HG03066 (cell line): Measurements from ENCODE around the gene MYO6.

Source experiments
- ATAC-seq: cut with Tn5 transposase; IDR thresholded peaks from one replicate; pipeline ENCODE4 v1.9.1; 2021; ENCODE audit warnings: low read depth; ENCODE audit not compliant: unreplicated experiment

The MYO6 gene

DNA sequence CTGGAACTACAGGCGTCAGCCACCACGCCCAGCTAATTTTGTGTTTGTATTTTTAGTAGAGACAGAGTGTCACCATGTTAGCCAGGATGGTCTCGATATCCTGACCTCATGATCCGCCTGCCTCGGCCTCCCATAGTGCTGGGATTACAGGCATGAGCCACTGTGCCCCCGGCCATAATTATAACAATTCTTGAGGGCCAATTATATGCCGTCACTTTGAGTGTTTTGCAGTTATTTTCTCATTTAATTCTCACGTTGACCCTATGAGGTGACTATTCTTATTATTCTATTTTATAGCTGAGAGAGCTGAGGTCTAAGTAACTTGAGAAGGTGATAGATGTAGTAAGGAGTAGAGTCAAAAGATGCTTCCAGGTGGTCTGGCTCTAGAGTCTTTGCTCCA lies 13.0 kb downstream of the MYO6 start:
- ATAC-seq: no peak

DNA sequence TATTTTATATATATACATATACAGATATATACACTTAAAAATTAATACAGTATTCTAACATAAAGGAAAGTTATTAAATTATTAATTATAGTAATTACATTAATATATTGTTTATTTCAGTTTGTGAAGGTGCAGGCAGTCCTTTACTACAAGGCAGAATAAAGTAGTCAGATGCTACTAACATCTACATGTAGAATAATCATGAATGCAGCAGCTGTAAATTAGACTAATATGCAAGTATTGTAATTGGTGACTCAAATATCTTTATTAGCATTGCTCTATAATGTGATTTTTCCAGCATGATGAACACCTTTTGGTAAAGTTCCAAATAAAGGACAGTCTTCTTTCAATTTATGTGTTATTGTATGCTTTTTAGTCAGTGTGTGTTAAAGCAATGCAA lies 17.3 kb downstream of the MYO6 start:
- no peak for ATAC-seq

DNA sequence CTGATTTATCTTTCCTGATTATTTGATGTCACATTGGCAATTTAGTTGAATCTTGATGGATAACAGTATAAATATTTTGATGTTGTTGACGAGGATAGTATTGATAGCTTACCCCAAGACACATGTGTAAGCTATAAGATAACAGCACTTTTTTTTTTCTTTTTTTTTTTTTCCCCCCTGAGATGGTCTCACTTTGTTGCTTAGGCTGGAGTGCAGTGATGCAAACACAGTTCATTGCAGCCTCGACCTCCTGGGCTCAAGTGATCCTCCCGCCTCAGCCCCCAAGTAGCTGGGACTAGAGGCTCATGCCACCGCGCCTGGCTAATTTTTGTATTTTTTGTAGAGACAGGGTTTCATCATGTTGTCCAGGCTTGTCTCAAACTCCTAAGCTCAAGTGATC lies 21.8 kb downstream of the MYO6 start:
- ATAC-seq: no peak

DNA sequence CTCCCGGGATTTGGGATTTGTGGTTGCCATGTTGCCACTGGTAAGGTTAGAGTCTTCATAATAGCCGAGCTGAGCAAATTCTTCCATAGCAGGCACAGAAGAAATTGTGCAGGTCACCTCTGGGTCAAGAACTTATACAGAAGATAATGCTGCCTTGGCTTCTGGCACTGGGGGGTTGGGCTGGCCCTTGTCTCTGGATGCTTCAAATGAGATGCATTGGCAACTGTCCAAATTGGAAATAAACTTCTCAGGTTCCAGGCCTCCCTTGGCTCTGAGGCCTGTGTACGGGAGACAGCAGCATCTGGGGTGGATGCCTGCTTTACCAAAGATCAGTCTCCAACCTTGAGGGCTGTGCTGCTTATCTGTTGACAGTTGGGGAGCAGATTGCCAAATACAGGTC lies 26.2 kb downstream of the MYO6 start:
- ATAC-seq: no peak

DNA sequence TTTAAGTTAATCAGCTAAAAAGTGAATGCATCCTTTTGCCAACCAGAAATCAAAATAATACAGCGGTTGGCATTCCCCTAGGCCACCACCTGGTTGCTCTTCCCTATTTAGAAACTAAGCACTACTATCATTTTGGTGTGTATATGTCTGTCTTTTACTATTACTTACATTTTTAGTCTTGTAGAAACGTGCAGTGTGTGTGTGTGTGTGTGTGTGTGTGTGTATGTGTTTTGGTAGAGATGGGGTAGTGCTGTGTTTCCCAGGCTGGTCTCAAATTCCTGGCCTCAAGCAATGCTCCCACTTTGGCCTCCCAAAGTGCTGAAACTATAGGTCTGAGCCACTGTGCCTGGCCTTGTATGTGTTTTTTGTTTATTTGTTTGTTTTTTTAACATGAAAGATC lies 27.4 kb downstream of the MYO6 start:
- no peak for ATAC-seq

DNA sequence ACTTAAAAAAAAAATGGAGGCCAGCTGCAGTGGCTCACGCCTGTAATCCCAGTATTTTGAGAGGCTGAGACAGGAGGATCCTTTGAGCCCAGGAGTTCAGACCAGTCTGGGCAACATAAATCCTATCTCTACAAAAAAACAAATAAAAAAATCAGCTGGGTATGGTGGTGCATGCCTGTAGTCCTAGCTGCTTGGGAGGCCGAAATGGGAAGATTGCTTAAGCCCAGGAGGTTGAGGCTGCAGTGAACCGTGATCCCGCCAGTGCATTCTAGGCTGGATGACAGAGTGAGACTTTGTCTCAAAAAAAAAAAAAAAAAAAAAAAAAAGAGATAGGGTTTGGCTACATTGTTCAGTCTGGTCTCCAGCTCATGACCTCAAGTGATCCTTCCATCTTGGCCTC lies 29.7 kb downstream of the MYO6 start:
- ATAC-seq: no peak

DNA sequence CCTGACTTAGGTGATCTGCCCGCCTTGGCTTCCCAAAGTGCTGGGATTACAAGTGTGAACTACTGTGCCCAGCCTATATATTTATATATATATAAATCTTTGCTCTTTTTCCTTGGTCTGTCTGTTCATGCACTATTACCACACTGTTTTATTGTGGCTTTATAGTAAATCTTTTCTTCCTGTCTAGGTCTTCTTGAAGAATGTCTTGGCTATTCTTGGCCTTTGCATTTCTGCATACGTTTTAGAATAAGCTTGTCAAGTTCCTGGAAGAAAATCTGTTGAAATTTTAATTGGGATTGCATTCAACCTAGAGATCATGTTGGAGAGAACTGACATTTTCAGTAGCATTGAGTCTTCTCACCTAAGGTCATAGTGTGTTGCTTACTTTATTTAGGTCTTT lies 37.1 kb downstream of the MYO6 start:
- no peak for ATAC-seq

DNA sequence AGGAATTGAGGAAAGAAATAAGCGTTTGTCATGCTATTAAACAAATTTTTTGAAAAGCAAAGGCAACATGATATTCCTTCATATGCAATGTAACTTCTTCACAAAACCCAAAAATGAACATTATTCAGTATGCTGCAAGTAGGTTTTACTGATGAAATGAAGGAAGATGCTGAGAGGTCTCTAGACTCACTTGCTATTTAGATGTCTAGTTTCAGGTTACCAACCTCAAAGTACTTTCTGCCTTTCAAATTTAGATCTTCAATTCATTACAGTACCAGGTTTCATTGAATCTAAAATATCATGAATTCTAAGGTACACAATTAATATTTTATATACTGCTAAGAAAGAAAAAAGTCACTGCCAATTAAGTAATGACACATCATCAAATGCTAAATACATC lies 39.9 kb downstream of the MYO6 start:
- ATAC-seq: no peak

DNA sequence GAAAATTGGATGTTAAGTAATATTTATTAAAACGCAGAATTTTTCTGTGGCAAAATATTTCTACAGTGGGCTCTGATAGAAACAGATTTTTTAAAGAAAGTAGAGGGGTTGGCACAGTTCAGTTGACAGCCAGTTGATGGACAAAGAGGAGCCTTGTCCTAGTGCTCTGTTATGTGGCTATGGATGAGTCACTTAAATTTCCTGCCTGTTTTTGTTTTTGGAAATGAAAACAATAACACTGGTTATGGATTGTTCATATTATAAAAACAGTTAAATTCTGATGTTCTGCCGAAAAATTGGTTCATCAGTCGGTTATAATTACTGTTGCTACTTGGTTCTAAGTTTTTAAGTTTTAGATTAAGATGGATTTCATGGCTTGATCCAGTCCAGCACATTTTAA lies 42.8 kb downstream of the MYO6 start:
- no peak for ATAC-seq

DNA sequence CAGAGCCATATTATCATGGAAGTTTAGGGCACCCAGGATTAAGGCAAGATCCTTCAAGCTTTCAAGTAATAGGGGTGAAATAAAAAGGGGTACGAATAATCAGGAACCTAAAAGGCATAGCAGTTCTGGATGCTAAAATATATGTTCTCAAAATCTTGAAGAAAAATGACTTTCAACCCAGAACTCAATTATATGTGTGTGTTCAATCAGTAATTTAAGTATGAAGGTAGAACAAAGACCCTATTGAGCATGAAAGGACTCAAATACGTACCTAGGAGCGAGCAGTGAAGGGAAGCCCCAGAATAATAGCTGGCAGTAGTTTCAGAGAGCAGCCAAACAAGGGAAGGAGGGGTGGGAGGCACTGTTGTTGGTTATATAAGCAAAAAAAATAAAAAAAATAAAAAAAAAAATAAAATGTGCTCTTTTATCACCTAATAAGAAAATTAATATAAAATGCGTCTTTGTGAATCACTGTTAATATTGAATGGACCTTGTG lies 45.4 kb downstream of the MYO6 start:
- no peak for ATAC-seq

DNA sequence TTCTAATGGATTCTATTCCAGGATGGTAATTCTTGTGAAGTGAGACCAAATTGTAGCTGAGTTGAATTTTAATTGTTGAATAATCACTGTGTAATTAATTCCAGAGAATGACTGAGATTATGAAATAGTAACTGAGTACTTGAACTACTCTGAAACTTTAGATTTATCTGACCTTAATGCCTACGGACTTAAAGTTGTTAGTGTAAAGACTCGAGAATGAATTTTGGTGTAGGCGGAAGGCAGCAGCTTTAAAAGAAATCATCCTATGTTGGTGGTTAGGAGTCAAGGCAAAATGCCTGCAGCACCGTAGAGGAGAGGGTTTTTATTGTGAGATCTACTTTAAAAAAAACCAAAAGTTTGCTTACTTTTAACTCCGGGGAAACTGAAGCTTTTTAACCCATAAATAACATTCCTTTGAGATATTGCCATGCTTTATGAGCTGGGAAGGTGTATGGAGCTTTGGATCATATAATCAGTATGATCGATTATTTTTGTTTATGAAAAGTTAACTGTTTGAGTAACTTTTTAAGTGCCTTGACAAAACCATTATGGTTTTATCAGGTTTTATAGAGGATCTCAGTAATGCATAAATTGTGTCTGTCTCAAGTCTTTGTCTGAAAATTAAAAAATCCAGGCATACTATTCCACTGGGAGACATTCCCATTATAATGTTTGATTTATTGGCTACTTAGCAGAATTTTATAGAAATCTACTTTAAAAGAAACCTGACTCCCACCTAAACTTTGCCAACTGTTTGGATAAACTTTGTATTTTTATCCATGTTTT lies 46.1 kb downstream of the MYO6 start:
- ATAC-seq: no peak

DNA sequence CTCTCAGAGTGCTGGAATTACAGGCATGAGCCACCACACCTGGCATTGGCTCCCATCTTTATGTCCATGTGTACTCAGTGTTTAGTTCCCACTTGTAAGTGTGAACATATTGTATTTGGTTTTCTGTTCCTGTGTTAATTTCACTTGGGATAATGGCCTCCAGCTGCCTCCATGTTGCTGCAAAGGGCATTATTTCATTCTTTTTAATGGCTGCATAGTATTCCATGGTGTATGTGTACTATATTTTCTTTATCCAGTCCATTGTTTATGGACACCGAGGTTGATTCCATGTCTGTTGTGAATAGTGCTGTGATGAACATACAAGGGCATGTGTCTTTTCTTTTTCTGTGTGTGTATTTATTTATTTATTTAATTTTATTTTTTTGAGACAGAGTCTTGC lies 47.7 kb downstream of the MYO6 start:
- no peak for ATAC-seq

DNA sequence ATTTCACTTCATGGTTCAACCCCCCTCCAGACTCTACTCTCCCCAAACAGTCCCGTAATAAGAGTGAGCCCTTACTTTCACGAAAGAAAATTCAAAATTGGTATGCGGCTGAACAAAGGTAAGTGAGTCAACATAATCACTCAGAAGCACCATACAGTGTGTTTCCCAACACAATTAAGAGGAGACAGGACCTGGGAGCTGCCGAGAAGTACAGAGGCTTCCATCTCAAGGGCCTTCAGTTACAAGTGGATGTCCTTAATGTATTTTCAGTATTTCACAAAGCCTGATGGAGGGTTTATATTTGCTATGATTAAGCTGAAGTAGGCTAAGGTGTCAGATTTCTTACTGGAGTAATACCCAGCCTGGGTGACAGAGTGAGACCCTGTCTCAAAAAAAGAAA lies 51.1 kb downstream of the MYO6 start:
- ATAC-seq: no peak

DNA sequence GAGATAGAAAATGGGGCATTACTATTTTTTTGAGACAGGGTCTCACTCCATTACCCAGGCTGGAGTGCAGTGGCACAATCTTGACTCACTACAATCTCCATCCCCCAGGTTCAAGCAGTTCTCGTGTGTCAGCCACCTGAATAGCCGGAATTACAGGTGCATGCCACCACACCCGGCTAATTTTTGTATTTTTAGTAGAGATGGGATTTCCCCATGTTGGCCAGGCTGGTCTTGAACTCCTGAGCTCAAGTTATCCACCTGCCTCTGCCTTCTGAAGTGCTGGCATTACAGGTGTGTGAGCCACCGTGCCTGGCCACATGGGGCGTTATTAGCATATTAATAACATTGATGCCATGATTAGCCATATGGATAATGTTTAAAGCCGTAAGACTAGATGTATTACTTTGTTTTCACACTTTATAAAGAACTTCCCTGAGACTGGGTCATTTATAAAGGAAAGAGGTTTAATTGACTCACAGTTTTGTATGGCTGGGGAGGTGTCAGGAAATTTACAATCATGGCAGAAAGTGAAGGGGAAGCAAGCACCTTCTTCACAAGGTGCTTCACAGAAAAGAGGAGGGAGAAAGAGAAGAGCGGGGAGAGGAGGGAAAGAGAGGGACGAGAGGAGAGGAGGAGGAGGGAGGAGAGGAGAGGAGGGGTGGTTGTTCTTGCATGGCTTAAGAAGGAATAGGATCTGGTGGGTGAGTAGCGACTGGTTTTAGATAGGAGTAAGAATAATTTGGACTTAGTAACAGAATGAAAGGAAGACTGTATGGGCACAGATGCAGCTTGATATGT lies 51.9 kb downstream of the MYO6 start:
- no peak for ATAC-seq

DNA sequence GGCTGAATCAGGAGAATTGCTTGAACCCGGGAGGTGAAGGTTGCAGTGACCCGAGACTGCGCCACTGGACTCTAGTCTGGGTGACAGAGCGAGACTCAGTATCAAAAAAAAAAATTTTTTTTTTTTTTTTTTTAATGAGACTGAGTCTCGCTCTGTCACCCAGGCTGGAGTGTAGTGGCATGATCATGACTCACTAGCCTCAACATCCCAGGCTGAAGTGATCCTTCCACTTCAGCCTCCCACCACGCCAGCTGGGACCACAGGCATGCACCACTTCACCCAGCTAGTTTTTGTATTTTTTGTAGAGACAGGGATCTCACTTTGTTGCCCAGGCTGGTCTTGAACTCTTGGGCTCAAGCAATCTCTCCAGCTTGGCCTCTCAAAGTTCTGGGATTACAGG lies 53.3 kb downstream of the MYO6 start:
- ATAC-seq: no peak

DNA sequence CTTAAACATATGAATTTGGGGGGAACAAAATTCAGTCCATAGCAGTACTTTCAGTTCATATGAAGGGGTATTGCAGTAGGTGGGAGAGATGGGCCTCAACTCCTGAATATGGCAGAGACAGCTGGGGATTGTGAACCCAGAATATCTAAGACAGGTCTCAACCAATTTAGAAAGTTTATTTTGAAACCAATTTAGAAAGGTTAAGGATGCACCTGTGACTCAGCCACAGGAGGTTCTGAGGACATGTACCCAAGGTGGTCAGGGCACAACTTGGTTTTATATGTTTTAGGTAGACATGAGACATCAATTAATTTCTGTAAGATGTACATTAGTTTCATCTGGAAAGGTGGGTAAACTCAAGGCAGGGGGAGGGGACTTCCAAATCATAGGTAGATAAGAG lies 59.5 kb downstream of the MYO6 start:
- no peak for ATAC-seq

DNA sequence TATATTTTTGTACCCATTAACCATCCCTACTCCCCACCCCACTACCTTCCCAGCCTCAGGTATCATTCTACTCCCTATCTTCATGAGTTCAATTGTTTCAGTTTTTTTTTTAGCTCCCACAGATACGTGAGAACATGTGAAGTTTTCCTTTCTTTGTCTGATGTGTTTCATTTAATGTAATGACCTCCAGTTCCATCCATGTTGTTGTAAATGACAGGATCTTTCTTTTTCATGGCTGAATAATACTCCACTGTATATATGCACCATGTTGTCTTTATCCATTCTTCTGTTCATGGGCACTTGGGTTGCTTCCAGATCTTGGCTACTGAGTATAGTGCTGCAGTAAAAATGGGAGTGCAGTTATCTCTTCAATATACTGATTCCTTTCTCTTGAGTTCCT lies 63.5 kb downstream of the MYO6 start:
- no peak for ATAC-seq

DNA sequence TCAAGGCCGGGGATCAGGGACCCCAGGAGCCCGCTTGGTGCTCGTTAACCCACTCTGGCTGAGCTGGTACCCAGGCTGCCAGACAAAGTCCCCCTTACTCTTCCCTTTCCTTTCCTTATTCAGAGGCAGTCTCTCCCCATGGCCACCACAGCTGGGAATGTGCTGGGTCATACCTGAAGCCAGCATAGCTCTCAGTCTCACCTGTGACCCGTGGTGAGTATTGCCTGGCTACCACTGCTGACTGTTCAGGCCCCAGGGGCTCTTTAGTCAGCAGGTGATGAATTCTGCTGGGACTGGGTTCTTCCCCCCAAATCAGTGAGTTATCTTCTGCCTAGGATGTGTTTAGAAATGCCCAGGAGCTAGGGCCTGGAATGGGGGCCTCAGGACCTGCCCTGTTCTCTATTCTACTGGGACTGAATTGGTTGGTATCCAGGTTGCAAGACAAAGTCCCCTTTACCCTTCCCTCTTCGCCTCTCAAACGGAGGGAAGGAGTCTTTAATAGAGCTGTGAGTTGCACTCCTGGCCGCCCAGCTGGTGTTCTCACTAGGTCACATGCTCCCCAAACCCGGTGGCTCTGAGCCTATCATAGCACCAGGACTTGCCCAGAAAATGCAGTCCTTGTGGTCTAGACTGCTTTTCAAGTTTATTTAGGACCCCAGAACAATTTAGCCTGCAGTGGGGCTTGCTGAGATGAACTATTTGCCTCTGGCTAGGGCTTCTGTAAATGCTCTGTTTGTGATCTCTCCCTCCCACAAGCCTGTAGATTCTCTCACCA lies 64.6 kb downstream of the MYO6 start:
- no peak for ATAC-seq

DNA sequence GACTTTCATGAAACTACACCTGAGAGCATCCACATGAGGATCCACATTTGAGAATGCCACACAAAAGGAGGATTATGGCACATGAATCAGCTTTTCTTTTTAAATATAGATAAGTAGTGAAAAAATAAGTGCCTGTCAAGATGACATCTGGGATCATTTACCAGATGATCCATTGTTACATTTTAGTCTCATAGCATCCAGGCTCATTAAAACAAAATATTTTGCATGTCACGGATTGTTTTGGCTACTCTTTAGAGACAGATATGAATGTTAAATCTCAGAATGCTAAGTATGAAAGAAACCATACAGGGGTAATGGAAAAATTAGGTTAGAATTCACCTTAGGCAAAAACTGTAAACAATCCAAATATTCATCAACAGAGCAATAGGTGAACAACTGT lies 66.7 kb downstream of the MYO6 start:
- no peak for ATAC-seq

DNA sequence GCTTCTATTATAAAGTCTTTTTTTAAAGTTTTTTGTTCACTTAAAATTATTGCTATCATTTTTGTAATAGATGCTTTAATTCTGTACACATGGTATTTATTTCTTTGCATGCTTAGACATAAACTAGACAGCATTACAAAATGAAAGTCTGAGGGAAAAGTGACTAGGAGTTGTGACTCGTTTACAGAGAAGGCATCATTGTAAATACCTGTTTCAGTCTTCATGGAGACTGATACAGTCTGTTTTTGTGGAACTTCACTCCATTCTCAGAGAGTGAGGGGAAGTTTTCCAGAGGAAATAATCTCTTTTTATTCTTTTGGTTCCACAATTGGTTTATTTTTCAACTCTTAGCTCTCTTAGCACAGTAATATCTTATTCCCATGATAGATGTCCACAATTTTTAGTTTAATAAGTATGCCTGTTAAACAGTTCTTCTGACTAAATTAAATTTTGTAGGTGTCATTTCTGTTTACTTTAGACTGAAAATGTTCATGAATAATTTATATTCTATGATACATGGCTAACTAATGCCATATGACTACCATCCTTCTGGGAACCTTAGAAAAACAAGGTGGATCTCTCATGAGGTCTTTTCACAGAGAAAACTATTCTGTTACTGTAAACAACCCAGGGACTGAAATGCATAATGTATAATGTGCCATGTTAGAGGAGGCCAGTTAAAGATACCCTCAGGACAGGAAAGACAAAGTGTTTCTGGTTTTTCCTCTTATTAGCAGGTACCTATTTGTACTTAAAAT lies 69.2 kb downstream of the MYO6 start:
- ATAC-seq: no peak
